ENCODE measurements around the gene FMN2.

DNA sequence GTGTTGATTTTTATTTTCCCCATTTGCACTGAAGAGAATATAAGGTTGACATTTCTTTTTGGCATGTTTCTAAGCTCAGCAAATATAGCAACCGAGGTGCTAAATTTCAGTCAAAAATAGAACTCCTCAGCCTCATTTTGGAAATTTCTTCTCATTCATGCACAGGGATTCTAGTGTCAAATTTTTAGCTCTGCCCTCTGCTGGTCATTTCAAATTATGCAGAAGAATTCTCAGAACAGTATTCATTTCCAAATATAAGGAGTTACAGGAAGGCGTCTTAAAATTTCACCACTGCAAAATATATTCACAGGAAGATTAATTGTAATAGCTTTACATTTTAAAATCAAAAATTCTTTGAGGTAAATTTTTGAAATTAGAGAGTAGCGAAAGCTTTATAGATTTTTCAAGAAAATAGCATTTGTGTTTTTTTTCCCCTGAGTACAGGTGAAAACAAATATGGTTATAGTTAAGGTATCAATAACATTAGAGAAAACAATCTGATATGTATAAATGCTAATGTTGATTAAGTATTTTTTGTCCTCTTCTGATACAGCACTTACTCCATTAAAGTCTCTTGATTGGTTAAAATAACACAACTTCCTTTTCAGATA, 57.9 kb downstream of the FMN2 start:
- TF ChIP-seq, protein P1, sequence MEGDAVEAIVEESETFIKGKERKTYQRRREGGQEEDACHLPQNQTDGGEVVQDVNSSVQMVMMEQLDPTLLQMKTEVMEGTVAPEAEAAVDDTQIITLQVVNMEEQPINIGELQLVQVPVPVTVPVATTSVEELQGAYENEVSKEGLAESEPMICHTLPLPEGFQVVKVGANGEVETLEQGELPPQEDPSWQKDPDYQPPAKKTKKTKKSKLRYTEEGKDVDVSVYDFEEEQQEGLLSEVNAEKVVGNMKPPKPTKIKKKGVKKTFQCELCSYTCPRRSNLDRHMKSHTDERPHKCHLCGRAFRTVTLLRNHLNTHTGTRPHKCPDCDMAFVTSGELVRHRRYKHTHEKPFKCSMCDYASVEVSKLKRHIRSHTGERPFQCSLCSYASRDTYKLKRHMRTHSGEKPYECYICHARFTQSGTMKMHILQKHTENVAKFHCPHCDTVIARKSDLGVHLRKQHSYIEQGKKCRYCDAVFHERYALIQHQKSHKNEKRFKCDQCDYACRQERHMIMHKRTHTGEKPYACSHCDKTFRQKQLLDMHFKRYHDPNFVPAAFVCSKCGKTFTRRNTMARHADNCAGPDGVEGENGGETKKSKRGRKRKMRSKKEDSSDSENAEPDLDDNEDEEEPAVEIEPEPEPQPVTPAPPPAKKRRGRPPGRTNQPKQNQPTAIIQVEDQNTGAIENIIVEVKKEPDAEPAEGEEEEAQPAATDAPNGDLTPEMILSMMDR (IDR thresholded peaks at IDR 0.05), result peak; percentile 48 to 72 (median 61)
- no peak for TF ChIP-seq POLR2A (IDR thresholded peaks at IDR 0.05)
